Peyer's patch (tissue), 4 donors: Measurements from ENCODE around the gene ESYT2. TPM values are rescaled to one million over a fixed set of nuclear protein-coding genes. Genes with fewer than 3 reads are reported as not detected.

Experiments used
- DNase-seq, 3 donors: peaks; one replicate each; pipeline ENCODE4 v3.0.0-alpha.2; 2017 to 2019
- H3K27ac ChIP-seq, 4 donors: fragments of 200-600 bp; sonication (generic); one replicate each; pipeline ENCODE4 v1.5.1; 2016 to 2019
- H3K27me3 ChIP-seq, 2 donors: fragments of 200-600 bp; sonication (generic); one replicate each; pipeline ENCODE4 v1.5.1; 2019
- H3K36me3 ChIP-seq, 3 donors: fragments of 200-600 bp; sonication (generic); one replicate each; pipeline ENCODE4 v1.5.1; 2016 to 2019
- H3K4me1 ChIP-seq, 4 donors: fragments of 200-600 bp; sonication (generic); one replicate each; pipeline ENCODE4 v1.5.1; 2016 to 2019
- H3K4me3 ChIP-seq, 4 donors: fragments of 200-600 bp; sonication (generic); 1 replicate in 3 of 4; 2 replicates in 1 of 4; pipeline ENCODE4 v1.5.1; 2016 to 2019; ENCODE audit warnings: mild to moderate bottlenecking in 1 of 4
- H3K9me3 ChIP-seq, 4 donors: fragments of 200-600 bp; sonication (generic); one replicate each; pipeline ENCODE4 v1.5.1; 2016 to 2019; ENCODE audit warnings: mild to moderate bottlenecking in 1 of 4
- POLR2A ChIP-seq, 2 donors: fragments of 450-650 bp; IDR thresholded peaks; one replicate each; pipeline ENCODE4 v1.5.1; 2017; ENCODE audit warnings: antibody characterized with exemption in 2 of 2, mild to moderate bottlenecking in 2 of 2, moderate library complexity in 2 of 2
- total RNA-seq, 4 donors: library from RNA; depleted of rRNA; stranded (reverse); fragments of >200 nt; gene quantifications; one replicate each; pipeline ENCODE4 v1.1.0, GENCODE V29; 2016
- TF ChIP-seq, protein P1 (sequence below), 6 experiments: fragments of 450-650 bp in 4 of 6; fragments of 200-600 bp in 2 of 6; sonication (generic) in 1 of 6; IDR thresholded peaks; one replicate each; pipeline ENCODE4 v1.5.1; 2017 to 2019; ENCODE audit warnings: antibody characterized with exemption in 6 of 6, mild to moderate bottlenecking in 3 of 6, moderate library complexity in 1 of 6

Gene ESYT2
- total RNA-seq, 4 donors from 2014 or later, result 53.6 to 137 (median 71.0) TPM

DNA sequence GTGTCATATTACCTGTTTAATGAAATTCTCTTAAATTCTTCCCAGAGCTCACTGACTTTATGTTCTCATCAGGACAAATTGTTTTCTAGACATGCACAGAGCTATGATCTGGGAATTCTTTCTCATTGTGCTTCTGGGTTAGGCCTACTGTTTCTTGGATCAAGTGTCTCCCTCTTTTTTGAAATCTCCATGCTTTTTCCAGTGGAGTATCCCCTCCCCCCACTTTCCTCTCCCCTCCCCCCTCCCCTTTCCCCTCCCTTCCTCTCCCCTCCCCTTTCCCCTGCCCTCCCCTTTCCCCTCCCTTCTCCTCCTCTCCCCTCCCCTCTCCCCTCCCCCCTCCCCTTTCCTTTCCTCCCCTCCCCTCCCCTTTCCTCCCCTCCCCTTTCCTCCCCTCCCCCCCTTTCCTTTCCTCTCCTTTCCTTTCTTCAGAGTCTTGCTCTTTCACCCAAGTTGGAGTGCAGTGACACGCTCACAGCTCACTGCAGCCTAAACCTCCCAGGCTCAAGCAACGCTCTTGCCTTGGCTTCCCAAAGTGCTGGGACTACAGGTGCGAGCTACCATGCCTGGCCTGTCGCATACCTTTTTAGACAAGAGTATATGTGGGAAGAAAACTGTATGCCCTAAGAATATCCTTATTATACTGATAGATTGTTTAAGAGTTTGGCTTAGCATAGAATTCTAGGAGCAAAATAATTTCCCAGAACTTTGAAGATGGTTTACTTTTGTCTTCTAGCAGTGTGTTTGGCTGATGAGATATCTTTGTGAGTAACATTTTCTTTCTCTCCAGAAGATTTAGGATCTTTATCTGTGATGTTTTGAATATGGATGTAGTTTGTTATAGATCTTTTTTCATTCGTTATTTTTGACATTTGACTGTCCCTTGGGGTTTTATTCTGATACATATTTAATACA, 29.5 kb upstream of the ESYT2 start:
- no peaks in the 10 kb centered on the region for H3K9me3 ChIP-seq
- no peak overlapping the region for H3K4me3 ChIP-seq
- peaks cover 0 to 8% (median 4%) of the 10 kb centered on the region in 4 donors for H3K4me1 ChIP-seq
- TF ChIP-seq POLR2A (IDR thresholded peaks at IDR 0.05), result no peak
- TF ChIP-seq, protein P1, sequence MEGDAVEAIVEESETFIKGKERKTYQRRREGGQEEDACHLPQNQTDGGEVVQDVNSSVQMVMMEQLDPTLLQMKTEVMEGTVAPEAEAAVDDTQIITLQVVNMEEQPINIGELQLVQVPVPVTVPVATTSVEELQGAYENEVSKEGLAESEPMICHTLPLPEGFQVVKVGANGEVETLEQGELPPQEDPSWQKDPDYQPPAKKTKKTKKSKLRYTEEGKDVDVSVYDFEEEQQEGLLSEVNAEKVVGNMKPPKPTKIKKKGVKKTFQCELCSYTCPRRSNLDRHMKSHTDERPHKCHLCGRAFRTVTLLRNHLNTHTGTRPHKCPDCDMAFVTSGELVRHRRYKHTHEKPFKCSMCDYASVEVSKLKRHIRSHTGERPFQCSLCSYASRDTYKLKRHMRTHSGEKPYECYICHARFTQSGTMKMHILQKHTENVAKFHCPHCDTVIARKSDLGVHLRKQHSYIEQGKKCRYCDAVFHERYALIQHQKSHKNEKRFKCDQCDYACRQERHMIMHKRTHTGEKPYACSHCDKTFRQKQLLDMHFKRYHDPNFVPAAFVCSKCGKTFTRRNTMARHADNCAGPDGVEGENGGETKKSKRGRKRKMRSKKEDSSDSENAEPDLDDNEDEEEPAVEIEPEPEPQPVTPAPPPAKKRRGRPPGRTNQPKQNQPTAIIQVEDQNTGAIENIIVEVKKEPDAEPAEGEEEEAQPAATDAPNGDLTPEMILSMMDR (IDR thresholded peaks at IDR 0.05), result no peak
- no peak for DNase-seq
- H3K36me3 ChIP-seq, result no peaks in the 10 kb centered on the region
- H3K27me3 ChIP-seq, result no peaks in the 10 kb centered on the region
- no peak overlapping the region for H3K27ac ChIP-seq

DNA sequence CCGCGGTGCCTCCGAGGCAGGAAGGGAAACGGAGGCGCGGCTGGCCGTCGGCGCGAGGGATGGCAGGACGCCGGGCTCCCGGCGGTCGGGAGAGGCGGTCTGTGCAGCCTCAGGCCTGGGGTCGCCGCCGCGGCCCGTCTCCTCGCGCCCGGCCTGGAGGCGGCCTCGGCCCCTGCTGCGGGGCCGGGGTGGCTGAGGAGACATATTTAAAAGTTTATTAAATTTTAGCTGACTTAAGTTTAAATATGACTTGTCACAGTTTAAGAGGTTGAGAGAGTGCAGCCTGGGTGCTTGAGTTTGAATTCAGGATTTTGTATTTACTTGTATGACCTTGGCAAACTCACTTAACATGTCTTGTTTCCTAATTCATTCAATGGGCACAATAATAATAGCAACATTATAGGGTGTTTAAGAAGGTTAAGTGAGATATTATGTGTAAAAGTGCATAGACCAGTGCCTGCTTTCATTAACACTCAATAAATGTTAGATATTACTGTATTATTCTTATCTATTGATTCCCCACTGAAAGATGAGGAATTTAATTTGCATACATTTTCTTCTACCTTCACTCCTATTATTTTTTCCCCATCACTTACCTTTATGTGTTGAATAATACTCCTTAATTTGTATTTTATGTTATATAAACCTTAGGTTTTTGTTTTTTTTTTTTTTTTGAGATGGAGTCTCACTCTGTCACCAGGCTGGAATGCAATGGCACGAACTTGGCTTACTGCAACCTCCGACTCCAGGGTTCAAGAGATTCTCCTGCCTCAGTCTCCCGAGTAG, 27.8 kb upstream of the ESYT2 start:
- no peaks in the 10 kb centered on the region for H3K9me3 ChIP-seq
- peak overlapping the region; percentile 80 to 86 (median 82) for H3K27ac ChIP-seq
- H3K36me3 ChIP-seq, result no peaks in the 10 kb centered on the region
- H3K27me3 ChIP-seq, result no peaks in the 10 kb centered on the region
- H3K4me1 ChIP-seq, result peaks cover 0 to 8% (median 4%) of the 10 kb centered on the region in 4 donors
- peak overlapping the region; percentile 83 to 93 (median 86) for H3K4me3 ChIP-seq
- DNase-seq, result no peak
- no peak for TF ChIP-seq POLR2A (IDR thresholded peaks at IDR 0.05)
- TF ChIP-seq, protein P1 (IDR thresholded peaks at IDR 0.05), result no peak

DNA sequence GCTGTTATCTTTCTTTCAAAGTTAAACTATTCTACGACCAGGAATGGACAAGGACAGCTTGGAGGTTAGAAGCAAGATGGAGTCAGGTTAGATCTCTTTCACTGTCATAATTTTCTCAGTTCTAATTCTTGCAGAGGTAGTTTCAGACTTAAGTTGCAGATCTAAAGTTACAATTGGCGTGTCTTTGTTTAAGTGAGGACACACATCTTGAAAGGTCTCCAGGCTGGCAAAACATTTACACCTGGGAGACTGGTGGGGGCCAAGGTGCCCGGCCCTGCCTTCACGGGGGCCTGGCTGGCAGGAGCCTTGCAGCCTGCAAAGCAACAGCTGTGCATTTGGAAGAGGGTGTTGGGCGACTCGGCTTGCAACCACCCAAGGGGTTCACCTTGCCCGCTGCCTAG, 25.4 kb upstream of the ESYT2 start:
- Histone ChIP-seq H3K4me3 (no peak overlapping the region), H3K36me3 (no peaks in the 10 kb centered on the region), H3K27me3 (no peaks in the 10 kb centered on the region)

DNA sequence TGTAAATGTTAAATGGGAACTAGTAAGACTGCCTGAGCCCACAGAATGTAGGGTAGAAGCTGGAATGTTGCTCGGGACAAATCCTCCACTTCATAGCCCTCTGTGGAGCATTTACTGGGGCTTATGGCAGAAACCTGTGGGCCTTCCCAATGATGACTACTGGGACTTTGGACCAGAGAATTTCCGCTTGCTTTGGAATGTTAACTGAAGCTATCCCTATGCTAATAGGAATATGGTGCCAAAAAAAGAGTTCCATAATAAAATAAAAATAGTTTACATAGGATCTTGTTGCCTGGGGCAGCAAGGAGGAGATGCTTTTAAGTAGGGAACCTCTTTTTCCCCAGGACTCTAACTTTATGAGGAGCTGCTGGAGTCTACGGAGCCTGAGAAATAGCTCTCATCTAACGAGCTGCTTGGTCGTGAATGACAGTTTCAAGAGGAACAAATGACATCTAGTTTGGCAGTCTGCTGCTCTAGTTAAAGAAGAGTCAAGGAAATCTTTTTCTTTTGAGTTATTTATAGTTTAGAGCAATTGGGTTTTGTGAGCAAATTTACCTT, 21.3 kb upstream of the ESYT2 start:
- H3K4me1 ChIP-seq, result no peaks in the 10 kb centered on the region
- no peaks in the 10 kb centered on the region for H3K9me3 ChIP-seq
- DNase-seq, result no peak
- no peak for TF ChIP-seq POLR2A (IDR thresholded peaks at IDR 0.05)
- TF ChIP-seq, protein P1 (IDR thresholded peaks at IDR 0.05), result no peak
- no peaks in the 10 kb centered on the region for H3K36me3 ChIP-seq
- no peaks in the 10 kb centered on the region for H3K27me3 ChIP-seq
- H3K4me3 ChIP-seq, result no peak overlapping the region
- peak overlapping the region in 3 of 4 donors; percentile 28 to 63 (median 42) for H3K27ac ChIP-seq

More for the DNA sequence above, 25.4 kb upstream of the ESYT2 start:
- H3K4me1 ChIP-seq, result peaks cover 0 to 8% (median 4%) of the 10 kb centered on the region in 4 donors
- no peaks in the 10 kb centered on the region for H3K9me3 ChIP-seq
- no peak for TF ChIP-seq POLR2A (IDR thresholded peaks at IDR 0.05)
- TF ChIP-seq, protein P1 (IDR thresholded peaks at IDR 0.05), result no peak
- no peak for DNase-seq
- H3K27ac ChIP-seq, result no peak overlapping the region

DNA sequence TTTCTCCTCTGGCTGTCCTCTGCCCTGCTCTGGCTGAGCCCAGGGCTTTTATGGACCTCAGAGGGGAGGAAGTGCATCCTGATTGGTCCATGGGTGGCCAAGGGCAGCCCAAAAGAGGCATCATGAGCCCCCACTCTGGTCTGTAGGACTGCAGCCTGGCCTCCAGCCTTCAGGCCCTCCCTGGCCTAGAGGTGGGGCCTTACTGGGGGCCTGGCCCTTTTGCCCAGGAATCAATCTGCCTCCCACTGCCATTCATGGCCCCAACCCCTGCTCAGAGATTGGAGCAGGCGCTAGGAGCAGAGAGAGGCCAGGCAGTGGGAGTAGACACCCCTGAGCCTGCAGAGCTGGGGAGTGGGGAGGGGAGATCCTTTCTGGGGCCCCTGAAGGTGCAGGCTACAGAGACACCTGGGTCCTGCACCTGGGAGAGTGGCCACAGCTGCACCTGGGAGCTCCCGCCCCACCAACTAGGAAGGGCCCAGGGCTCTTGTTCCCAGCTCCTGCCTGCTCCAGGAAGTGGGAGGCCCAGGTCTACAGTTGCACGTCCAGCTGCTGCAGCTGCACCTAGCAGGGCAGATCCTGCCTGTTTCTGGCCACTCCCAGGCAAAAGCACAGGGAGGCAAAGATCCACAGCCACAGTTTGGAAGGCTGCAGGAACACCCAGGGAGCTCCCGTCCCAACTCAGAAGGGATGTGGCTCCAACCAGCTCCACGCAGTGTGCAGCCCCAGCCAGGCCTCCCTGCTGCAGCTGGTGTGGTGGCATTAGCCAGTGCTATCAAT, 20.6 kb upstream of the ESYT2 start:
- no peaks in the 10 kb centered on the region for H3K36me3 ChIP-seq
- H3K27ac ChIP-seq, result peak overlapping the region in 3 of 4 donors; percentile 28 to 63 (median 42)
- peak in 2 of 3 donors; percentile 48 to 67 for DNase-seq
- no peak for TF ChIP-seq POLR2A (IDR thresholded peaks at IDR 0.05)
- TF ChIP-seq, protein P1 (IDR thresholded peaks at IDR 0.05), result no peak
- no peaks in the 10 kb centered on the region for H3K27me3 ChIP-seq
- no peaks in the 10 kb centered on the region for H3K4me1 ChIP-seq
- H3K9me3 ChIP-seq, result no peaks in the 10 kb centered on the region
- no peak overlapping the region for H3K4me3 ChIP-seq
